HG02970 (cell line): Measurements from ENCODE around the gene DNTT.

Source experiments
- ATAC-seq: cut with Tn5 transposase; IDR thresholded peaks from one replicate; pipeline ENCODE4 v1.9.1; 2021; ENCODE audit warnings: mild to moderate bottlenecking, moderate library complexity, moderate number of reproducible peaks; ENCODE audit not compliant: unreplicated experiment, low FRiP score

Gene DNTT

DNA sequence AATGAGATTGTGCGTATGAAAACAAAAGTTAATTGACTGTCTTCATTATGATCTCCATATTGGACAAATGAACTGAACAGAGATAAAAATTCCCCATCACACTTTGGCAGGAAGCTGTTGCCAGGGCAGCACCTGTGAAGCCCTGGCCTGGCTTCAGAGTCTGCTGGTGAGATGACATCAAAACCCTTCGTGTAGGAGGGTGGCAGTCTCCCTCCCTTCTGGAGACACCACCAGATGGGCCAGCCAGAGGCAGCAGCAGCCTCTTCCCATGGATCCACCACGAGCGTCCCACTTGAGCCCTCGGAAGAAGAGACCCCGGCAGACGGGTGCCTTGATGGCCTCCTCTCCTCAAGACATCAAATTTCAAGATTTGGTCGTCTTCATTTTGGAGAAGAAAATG is at the start of gene DNTT:
TSS of gene DNTT (plus strand) at position 205 of the 400 bp plus-strand sequence. CDS start at position 269, 64 bp downstream.
- ATAC-seq, result no peak

DNA sequence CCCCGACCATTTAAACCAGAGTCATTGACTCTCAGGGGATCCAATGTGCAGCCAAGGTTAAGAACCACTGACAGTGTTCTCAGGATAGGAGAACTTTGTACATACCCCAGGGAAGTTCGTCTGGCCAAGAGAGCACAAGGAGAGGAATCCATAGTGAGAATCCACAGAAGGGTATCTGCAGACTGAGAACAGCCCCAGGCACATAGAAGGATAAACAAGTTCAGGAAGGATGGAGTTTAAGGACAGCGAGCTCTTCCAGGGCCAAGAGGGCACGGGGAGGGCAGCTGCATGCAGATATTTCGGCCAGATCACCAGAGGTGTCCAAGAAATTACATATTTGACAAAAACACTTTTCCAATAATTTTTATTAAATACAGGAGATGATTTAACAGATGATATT is 49.3 kb upstream of the DNTT start:
- ATAC-seq, result no peak

DNA sequence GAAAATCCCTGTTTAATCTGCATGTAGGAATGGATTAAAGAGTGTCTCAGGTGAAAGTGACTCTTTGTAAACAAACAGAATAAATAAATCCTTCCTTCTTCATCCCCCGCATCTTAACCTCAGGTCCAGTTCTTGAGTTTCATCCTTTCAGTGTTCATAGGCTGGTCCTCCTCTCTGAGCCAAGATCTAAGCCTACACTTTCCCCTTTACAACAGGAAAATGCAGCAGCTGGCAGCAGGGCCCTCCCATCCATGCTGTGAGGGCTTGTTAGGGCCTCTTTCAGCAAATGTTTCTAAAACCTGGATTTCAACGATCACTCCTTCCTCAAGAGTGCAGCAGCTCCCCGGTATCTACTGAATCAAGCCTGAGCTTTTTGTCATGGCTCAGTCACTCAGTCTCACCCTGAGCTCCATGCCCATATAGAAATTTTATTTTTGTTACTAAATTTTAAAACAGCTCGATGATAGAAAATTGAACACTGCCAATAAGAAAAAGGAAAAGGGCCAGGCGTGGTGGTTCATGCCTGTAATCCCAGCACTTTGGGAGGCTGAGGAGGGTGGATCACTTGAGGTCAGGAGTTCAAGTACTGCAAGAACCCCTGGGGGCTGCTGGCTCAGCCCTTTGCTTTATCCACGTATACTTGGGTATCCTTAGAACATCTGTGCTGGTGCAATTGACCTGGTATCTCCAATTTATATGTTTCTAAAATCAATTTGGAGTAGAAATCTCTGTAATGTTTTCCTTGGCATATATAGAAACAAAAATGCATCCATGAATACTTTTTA is 48.5 kb upstream of the DNTT start:
- no peak for ATAC-seq

DNA sequence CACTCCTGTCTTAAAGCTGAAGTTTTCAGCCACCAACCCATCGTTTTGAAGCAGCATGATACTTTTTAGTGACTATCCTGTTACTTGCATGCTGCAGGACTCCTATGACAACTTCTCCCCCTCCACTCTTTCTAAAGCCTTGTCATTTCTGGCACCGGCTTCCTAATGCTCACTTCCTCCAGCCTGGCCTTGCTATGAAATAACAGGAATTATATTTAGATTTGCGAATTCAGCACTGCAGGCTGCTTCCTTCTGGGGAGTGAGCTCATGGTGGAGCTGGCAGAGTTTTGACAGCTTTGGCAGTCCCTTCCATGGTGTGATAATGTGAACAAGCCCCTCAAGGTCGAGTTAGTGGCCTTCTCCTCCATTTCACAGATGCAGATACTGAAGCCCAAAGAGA is 46.3 kb upstream of the DNTT start:
- no peak for ATAC-seq

DNA sequence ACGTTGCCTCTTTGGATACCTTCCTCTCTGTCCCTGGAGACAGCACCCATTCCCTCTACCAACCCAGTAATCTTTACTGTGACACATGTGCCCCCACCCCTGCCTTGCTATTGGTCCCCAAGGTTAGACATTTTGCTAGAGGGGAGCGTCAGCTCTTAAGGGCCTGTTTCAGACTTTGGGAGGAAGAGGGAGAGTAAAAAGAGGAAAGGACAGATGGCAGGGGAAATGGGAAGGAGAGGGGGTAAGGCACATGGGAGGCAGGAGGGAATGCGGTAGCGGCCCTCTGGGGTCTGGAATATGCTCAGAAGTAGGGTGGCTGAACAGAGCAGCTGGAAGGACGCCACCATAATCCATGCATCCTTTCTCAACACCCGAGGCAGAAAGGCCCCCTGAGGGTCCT is 45.1 kb upstream of the DNTT start:
- ATAC-seq, result no peak

DNA sequence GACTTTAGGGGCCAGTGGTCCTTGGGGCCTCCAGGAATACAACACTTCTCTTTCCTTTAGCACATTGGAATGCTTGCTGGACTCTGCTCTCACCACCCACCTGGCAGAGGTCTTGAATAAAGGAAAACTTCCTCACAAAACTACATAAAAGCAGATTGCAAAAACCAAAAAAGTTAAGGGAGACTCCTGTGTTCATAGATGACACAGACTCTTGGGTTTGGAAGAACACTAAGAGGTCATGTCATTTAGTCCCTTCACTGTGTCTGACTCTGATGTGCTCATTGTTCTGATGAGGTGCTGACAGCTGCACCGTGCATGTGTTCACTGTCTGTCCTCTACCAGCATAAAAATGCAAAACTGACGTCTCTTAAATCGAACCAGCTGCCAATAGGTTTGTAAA is 44.2 kb upstream of the DNTT start:
- no peak for ATAC-seq

DNA sequence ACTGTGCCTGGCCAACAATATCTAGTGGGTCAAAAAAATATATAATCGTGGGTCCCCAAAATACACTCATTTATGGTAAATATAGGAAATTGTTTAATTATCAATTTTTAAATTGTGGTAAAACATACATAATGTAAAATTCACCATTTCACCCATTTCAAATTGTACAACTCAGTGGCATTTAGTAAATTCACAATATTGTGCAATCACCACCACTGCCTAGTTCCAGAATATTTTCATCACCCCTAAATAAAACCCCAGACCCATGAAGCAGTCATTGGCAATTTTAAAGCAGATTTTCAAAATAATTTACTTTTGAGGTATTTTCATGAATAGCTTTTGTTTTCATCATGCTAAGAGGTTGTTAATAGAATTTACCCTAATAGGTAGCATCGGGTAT is 43.1 kb upstream of the DNTT start:
- no peak for ATAC-seq

DNA sequence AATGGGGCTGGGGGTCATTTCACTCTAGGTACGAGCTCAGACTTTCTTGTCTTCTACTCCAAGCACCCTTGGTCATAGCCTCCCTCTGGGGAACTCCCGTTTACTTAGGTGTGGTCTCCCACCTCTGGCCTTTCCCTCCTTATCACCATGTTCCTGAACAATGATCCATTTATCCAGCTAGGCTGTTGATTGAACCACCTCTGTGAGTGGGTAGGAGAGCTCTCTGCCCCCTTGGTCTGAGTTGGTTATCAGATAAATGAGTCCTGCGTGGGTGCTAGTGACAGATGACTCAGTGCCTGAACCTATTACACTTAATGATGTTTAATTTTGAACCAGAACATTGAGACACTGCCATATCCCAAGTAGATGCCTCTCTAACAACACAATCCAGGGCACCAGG is 42.3 kb upstream of the DNTT start:
- ATAC-seq, result no peak

DNA sequence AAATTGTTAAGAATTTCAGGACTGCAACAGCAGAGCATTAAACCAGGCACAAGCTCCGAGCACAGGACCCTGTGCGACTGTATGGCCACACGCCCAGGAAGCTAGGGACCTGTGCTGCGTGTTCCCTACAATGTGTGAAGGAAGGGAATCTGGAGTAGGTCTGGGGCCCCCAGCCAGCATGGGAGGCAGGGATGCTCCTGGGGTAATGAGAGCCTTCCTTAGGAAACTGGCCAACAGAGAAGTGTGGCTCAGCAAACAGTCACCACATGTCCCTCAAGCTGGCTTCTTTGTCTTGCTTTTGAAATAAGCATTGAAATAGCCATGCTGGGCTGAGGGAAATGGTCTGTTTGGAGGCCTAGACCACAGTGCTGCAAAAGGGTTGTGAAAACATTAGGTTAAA is 41.1 kb upstream of the DNTT start:
- no peak for ATAC-seq

DNA sequence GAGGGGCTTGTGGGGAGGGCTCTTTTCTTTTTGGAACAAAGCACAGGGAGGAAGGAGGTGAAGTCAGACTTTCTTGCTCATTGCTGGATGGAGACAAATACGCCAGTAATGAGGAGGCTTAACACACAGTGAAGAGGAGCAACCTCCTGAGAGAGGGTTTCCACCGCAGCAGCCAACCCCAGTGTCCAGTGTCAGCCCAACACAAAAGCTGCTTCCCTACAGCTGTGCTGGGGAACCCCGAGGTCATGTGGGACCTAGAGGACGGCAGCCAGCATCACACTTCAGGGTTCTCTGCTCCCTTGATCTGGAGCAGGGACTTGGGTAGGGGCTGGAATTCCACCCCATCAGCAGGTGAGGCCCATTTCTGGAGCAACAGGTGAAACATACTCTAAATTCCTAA is 40.6 kb upstream of the DNTT start:
- no peak for ATAC-seq

DNA sequence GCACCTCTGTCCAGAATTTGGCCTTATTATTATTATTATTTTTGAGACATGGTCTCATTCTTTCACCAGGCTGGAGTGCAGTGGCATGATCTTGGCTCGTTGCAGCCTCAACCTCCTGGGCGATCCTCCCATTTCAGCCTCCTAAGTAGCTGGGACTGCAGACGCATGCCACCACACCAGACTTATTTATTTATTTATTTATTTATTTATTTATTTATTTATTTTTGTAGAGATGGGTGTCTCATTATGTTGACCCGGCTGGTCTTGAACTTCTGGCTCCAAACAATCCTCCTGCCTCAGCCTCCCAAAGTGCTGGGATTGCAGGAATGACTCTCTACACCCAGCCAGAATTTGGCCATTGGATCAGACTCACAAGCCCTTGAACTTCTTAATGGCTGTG is 39.3 kb upstream of the DNTT start:
- ATAC-seq, result no peak

DNA sequence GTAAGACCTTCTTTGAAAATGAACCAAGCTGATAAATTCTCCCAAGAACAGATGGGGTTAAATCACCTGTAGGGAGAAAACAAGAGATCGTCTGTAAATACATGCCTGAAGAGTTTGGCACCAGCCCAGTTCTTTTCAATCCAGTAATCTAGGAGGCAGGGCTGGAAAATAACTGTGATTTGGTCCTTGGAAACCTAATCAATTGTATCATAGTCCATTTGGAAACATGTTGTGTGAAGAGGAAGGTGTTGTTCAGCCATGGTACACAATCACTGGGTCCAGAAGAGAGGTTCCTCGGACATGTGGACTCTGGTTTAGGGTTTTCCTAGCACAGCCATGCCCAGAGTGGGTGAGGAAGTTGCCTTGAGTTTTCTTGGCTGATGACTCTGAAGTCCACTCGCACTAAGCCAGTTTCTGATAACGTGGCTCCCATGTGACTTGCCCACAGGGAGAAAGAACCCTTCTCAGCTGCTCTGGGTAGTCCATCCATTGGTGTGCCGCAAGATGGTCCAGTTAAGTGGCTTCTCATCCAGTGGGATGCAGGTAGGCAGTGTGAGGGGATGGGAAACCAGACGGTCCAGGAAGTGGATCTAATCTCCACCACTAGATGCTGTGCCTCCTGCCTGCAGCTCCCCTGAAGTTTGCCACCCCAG is 38.0 kb upstream of the DNTT start:
- ATAC-seq, result no peak

DNA sequence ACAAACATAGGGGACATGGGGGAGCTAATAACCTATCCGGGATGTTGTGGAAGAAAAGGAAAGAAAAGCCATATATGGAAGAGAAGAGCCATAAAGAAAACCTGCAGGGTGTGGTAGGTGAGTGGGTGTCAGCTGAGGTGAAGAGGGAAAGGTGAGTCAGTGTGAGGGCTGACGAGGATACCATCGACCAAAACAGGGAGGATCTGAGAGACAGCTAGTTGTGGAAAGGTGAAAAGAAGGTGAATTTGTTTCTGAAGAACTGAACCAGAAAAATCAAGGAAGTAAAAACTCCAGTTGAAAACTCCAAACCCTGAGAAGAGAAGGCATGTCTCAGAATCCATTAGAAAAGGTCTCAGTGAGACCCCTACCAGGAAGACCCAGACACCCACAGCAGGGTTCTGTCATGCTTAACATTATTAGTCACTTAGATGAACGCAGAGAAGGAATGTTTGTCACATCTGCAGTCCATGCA is 37.0 kb upstream of the DNTT start:
- no peak for ATAC-seq

DNA sequence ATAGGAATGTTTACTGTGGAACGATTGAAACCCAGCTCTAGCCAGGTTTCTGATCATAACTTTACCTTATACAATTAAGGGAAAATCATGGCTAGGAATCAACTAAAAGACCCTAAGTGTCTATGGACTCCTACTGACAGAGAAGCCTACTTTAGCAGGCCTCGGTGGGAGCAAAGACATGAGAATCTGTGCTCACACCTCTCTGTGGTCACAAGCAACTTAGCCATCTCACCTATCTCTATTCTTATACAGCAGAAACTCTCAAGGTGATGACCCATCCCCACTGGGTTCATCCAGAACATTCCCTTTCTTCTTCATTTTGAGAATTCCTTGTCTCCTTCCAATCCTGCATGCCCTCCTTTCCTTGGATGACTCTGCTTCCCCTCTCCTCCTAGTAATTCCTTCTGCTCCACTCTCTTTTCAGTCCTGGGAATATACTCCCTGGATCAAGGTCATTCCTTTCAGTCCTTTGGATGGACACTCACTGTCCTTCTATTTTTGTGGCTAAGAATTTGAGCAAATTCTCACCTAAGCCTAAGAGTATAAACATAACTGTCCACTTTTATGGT is 35.8 kb upstream of the DNTT start:
- no peak for ATAC-seq

DNA sequence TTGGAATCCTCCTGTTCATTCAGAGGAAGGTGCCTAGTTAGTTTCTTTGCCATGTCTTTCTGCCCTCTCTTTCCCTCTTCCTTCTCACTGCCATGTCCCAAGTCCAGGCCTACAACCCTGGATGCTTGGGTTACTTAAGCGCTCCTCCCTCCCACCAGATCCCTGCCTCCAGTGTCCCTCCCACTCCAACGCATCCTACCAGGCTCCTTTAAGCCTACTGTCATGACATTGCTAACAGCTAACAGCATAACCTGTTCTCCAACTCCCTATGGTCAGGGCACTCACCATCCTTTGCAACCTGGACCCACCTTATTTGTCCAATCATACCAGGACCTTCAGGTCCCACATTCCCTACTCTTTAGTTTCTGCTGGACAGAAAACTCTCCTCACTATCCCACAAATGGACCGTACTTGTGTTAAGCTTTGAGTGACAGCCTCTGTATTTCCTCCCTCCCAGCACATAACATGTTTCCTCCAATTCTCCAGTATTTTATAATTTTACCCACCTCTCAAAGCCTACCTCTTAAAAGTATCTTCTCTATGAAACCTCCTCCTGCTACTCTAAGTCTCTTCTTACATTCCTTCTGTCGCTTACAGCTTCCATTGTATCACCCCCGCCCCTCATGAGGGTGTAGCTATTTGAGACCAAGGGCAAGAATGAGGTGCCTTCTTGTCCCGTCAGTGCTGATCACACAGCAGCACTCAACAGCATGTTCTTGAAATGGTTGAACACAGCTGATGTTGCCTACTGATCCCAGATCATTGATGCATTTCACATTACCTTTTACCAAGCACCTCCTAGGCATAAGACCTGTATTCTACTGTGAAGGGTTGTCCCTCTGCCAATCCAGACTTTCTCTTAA is 34.6 kb upstream of the DNTT start:
- ATAC-seq, result no peak

DNA sequence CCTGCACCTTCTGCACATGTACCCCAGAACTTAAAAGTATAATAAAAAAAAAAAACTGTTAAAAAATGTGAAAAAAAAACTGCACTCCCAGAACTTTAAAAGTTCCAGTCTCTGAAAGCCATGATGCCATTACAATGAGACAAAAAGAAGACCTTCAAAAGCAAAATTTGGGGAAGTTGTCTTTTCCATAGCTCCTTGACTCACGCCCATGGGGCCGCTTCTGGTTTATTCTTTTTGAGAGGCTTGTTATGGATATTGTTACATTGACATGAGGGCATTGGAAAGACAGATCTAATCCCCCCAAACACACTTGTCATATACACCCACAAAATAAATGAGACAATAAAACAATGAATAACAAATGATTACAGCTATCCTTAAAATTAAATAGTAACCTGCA is 33.7 kb upstream of the DNTT start:
- ATAC-seq, result no peak

DNA sequence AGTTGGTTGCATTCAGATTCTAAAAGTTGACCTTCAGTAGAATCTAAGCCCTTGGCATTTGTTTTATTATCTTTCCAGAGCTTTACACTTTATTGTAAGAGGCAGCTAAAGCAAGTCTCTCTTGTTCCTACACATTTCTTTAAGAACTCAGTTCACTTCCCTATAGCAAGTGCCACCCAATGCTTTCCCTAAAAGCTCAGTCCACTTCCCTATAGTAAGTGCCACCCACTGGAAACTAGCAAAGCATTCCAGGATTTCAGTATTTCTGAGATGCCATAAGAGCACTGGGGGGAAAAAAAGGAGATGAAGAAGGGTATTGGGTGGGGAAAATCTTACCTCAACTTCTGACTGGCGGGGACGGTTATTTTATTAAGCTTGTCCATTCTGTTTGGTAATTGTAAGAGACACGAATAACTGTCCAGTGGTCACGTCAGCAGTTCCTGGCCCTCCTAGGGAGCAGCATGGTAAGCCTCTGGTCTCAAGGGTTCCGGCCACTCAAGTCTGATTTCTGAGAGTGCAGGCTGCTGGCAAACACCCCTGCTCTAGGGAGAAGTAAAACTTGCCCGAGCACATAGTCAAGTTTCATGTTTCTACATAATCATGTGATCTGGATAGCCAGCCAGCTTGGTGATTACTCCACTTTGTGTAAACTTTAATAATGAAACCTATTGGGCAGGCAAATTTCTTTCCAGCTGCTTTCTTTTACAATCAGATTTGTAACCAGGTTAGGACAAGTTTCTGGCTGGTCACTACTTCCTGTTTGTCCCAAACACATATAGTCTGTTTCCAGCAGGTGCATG is 33.0 kb upstream of the DNTT start, which contains the start of gene BLNK:
TSS of gene BLNK (minus strand) at position 554 of the 800 bp plus-strand sequence. CDS start at position 383, 171 bp downstream.
- peak; percentile 55 for ATAC-seq

DNA sequence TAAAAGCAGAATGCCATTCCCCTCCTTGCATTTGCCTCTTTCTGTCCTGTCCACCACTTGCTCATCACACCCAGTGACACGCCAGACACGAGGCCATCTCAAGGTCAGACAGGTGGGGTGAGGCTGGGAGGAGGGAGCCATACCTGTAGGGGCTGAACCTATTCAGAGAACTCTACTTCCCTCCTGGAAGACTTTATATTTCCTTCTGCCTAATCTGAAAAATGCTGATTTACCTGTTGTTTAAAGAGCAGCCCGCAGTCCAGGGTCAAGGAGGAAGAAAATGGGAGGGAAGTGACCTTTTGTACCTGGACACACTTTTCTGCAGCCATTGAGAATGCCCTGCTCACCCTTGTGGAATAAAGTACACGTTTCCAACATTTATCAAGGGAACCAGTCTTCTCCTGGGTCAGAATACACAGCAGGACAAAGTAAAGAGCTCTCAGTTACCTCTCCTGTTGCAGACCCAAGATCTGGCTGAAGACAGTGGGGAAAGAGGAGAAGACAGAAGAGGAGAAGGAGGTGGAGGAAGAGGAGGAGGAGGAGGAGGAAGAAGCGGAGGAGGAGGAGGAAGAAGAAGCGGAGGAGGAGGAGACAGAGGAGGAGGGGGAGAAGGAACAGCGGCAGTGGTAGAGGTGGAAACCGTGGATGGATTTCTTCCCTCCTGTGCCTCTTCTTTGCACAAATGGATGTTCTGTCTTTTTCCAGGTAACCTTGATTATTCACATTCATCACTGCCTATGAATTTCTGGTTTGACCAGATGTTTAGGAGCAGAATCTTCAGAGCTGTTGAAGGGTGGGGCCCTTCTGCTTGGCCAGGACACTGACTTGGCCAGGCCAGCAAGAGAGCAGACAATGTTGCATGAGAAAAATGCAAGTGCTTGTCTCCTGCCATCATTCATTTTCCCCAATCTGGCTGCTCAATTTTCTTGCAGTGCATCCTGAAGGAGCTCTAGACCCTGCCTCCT is 31.6 kb upstream of the DNTT start:
- peak; percentile 3 for ATAC-seq
